Liver (tissue), 9 donors: ENCODE results near the gene XRCC5. TPM values are rescaled to one million over a fixed set of nuclear protein-coding genes. Genes with fewer than 3 reads are reported as not detected.

ENCODE experiments used
- DNase-seq: peaks from one replicate; pipeline ENCODE4 v3.0.0-alpha.2; 2017; ENCODE audit warnings: low spot score
- H3K27ac ChIP-seq, 2 donors: one replicate each; pipeline ENCODE4 v1.7.0; 2013; ENCODE audit warnings: inconsistent platforms in 2 of 2, low read length in 2 of 2, control low read depth in 1 of 2, low read depth in 1 of 2, mild to moderate bottlenecking in 1 of 2
- H3K27me3 ChIP-seq, 4 donors: one replicate each; pipeline versions ENCODE4 v1.6.1 to v1.7.0; 2013; ENCODE audit warnings: low read length in 3 of 4, inconsistent platforms in 1 of 4, mild to moderate bottlenecking in 1 of 4, moderate library complexity in 1 of 4; ENCODE audit not compliant: control insufficient read depth in 4 of 4, insufficient read depth in 4 of 4
- H3K36me3 ChIP-seq, 4 donors: one replicate each; pipeline versions ENCODE4 v1.6.1 to v1.7.0; 2013; ENCODE audit warnings: low read length in 3 of 4, mild to moderate bottlenecking in 3 of 4, low read depth in 1 of 4, moderate library complexity in 1 of 4; ENCODE audit not compliant: control insufficient read depth in 4 of 4, insufficient read depth in 3 of 4
- H3K4me1 ChIP-seq, 4 donors: one replicate each; pipeline versions ENCODE4 v1.6.1 to v1.7.0; 2013; ENCODE audit warnings: low read length in 3 of 4, mild to moderate bottlenecking in 3 of 4, moderate library complexity in 1 of 4; ENCODE audit not compliant: control insufficient read depth in 4 of 4, insufficient read depth in 4 of 4
- H3K4me3 ChIP-seq, 3 donors: one replicate each; pipeline versions ENCODE4 v1.6.1 to v1.7.0; 2013; ENCODE audit warnings: low read length in 3 of 3, control low read depth in 1 of 3, low read depth in 1 of 3, mild to moderate bottlenecking in 1 of 3
- H3K9ac ChIP-seq, 2 donors: one replicate each; pipeline ENCODE4 v1.7.0; 2013; ENCODE audit warnings: low read length in 2 of 2, mild to moderate bottlenecking in 2 of 2, moderate library complexity in 2 of 2, control low read depth in 1 of 2, low read depth in 1 of 2
- H3K9me3 ChIP-seq, 4 donors: one replicate each; pipeline versions ENCODE4 v1.6.1 to v1.7.0; 2013; ENCODE audit warnings: low read length in 3 of 4; ENCODE audit not compliant: control insufficient read depth in 4 of 4
- CTCF ChIP-seq: fragments of 150-350 bp; IDR thresholded peaks from 2 replicates; pipeline ENCODE4 v1.5.1; 2017; ENCODE audit warnings: improper control_type of control experiment, low read depth, low read length; ENCODE audit not compliant: missing input control
- EGR1 ChIP-seq, 2 donors: IDR thresholded peaks; 2 replicates each; pipeline ENCODE4 v1.6.1; 2016 to 2018; ENCODE audit warnings: antibody characterized with exemption in 2 of 2, low read depth in 2 of 2
- FOXA1 ChIP-seq: IDR thresholded peaks from 2 replicates; pipeline ENCODE4 v1.6.1; 2016; ENCODE audit warnings: antibody characterized with exemption
- FOXA2 ChIP-seq: IDR thresholded peaks from 2 replicates; pipeline ENCODE4 v1.6.1; 2016; ENCODE audit warnings: antibody characterized with exemption
- GABPA ChIP-seq, 2 donors: IDR thresholded peaks in 1 of 2; conservative IDR thresholded peaks in 1 of 2; 2 replicates each; pipeline ENCODE4 v1.6.1; 2016; ENCODE audit warnings: antibody characterized with exemption in 2 of 2, mild to moderate bottlenecking in 1 of 2, moderate library complexity in 1 of 2
- JUND ChIP-seq, 2 donors: IDR thresholded peaks; 2 replicates each; pipeline ENCODE4 v1.6.1; 2016; ENCODE audit warnings: antibody characterized with exemption in 2 of 2
- RAD21 ChIP-seq, 2 donors: IDR thresholded peaks; 2 replicates each; pipeline ENCODE4 v1.6.1; 2016; ENCODE audit warnings: antibody characterized with exemption in 2 of 2, mild to moderate bottlenecking in 2 of 2
- REST ChIP-seq: IDR thresholded peaks from 2 replicates; pipeline ENCODE4 v1.6.1; 2016; ENCODE audit warnings: antibody characterized with exemption, mild to moderate bottlenecking
- RXRA ChIP-seq, 2 donors: IDR thresholded peaks; 2 replicates each; pipeline ENCODE4 v1.6.1; 2017 to 2018; ENCODE audit warnings: antibody characterized with exemption in 2 of 2, mild to moderate bottlenecking in 1 of 2
- YY1 ChIP-seq: IDR thresholded peaks from 2 replicates; pipeline ENCODE4 v1.6.1; 2016; ENCODE audit warnings: antibody characterized with exemption, mild to moderate bottlenecking
- ZBTB33 ChIP-seq: IDR thresholded peaks from 2 replicates; pipeline ENCODE4 v1.6.1; 2016; ENCODE audit warnings: antibody characterized with exemption
- WGBS: extraction: QIAGEN DNeasy Blood & Tissue Kit; methylation state at CpG from one replicate; pipeline ENCODE4 v1.1.7; 2013; 5-methylcytosine and 5-hydroxymethylcytosine counted together
- polyA plus RNA-seq, 2 donors: library from polyadenylated mRNA; stranded (reverse) in 1 of 2; unstranded in 1 of 2; fragments of 200-250 nt in 1 of 2; fragments of >200 nt in 1 of 2; fragmentation: Nextera tagmentation in 1 of 2; extraction: Ambion mirVana in 1 of 2; gene quantifications; one replicate each; pipeline versions ENCODE4 v1.2.1 to v1.2.3, GENCODE V29; 2013 to 2015
- total RNA-seq, 2 donors: library from RNA; depleted of rRNA; stranded (reverse); fragments of >200 nt; gene quantifications; one replicate each; pipeline ENCODE4 v1.2.3, GENCODE V29; 2014
- TF ChIP-seq, protein P1 (sequence below): IDR thresholded peaks from 2 replicates; pipeline ENCODE4 v1.6.1; 2016; ENCODE audit warnings: antibody characterized with exemption
- donor health status: healthy.
- donor health status: healthy.
- donor health status: healthy.
- donor health status: healthy.
- donor health status: healthy.

Gene XRCC5
- total and polyA plus RNA-seq, 4 donors, result 63.7 to 140 (median 84.5) TPM

DNA sequence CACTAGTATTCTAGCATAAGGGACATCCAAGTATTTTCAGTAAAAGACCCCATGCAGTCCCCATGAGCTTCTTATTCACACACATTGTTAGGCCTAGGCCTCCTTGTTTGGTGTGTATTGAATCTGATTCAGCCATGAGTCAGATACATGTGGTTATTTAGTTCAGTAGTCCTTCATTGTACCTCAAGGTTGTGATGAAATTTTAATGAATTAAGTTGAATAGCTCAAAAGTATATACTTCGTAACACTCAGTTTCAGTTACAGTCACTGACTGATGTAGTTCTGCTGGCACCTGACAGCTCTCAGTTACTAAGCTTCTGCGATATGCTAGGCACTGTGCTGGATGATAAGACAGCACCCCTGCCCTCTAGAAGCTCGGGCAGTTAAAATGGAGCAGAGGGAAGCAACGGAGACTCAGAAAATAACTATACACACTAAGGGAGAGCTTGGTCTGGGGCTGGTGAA, 86.4 kb downstream of the XRCC5 start:
- 94% methylated on average over 4 of the region's 4 CpGs for WGBS
- no peak for DNase-seq
- Histone ChIP-seq H3K9ac (no peak overlapping the region), H3K27ac (no peak overlapping the region), H3K36me3 (peaks cover 7 to 67% (median 59%) of the 10 kb centered on the region in 4 donors), H3K9me3 (no peaks in the 10 kb centered on the region), H3K4me1 (peaks cover 0 to 2% (median 0%) of the 10 kb centered on the region in 4 donors), H3K27me3 (no peaks in the 10 kb centered on the region), H3K4me3 (no peak overlapping the region)
- TF ChIP-seq RXRA (IDR thresholded peaks at IDR 0.05), result no peak
- no peak for TF ChIP-seq GABPA (IDR thresholded peaks at IDR 0.05 in 1 of 2, conservative IDR thresholded peaks at IDR 0.05 in 1 of 2)
- TF ChIP-seq FOXA2, result no peak

DNA sequence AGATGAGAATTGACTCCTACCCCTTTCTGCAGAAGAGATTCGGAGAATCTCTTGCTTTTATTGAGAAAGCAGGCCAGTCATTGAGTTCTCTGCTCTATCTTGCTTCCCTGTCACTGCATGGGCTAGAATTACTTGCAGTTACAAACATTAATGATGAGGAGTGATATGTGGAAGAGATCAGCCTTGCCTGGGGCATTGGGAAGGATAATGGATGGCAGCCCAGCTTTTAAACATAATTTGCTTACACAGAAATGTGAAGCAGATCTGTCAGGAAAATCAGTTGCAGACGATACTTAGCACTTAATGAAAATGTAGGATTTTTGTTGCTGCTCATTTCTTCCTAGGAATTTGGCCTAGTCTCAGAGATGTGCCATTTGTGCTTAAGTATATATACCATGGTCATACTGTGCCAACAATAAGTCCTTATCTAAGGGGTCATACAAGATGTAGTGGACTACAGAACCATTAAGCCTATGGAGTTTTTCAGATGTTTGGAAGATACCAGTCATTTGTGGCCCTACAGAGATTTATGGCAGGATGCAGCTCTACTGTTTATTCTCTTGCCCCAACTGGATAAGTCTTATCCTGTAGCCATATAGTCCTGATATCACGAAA, 92.7 kb downstream of the XRCC5 start:
- no peaks in the 10 kb centered on the region for H3K9me3 ChIP-seq
- TF ChIP-seq JUND (IDR thresholded peaks at IDR 0.05) (no peak), RXRA (IDR thresholded peaks at IDR 0.05) (no peak), GABPA (IDR thresholded peaks at IDR 0.05 in 1 of 2, conservative IDR thresholded peaks at IDR 0.05 in 1 of 2) (no peak), CTCF (no peak), RAD21 (IDR thresholded peaks at IDR 0.05) (no peak), YY1 (no peak), EGR1 (IDR thresholded peaks at IDR 0.05; ENCODE audit: low read depth in 2 of 2) (no peak), ZBTB33 (no peak), FOXA2 (no peak)
- TF ChIP-seq, protein P1, sequence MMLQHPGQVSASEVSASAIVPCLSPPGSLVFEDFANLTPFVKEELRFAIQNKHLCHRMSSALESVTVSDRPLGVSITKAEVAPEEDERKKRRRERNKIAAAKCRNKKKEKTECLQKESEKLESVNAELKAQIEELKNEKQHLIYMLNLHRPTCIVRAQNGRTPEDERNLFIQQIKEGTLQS, result no peak
- no peak overlapping the region for H3K27ac ChIP-seq
- 94% methylated on average over 3 of the region's 3 CpGs for WGBS
- H3K4me1 ChIP-seq, result no peaks in the 10 kb centered on the region
- DNase-seq, result no peak
- H3K4me3 ChIP-seq, result no peak overlapping the region
- no peak overlapping the region for H3K9ac ChIP-seq
- no peaks in the 10 kb centered on the region for H3K27me3 ChIP-seq
- H3K36me3 ChIP-seq, result peaks cover 12 to 86% (median 80%) of the 10 kb centered on the region in 4 donors

- 97% methylated on average over 3 of the region's 3 CpGs for WGBS
- Histone ChIP-seq H3K36me3 (peaks cover 12 to 84% (median 79%) of the 10 kb centered on the region in 4 donors), H3K9me3 (no peaks in the 10 kb centered on the region), H3K27me3 (no peaks in the 10 kb centered on the region), H3K9ac (no peak overlapping the region), H3K4me3 (no peak overlapping the region), H3K4me1 (no peaks in the 10 kb centered on the region), H3K27ac (no peak overlapping the region)
- no peak for DNase-seq
- no peak for TF ChIP-seq REST
- TF ChIP-seq EGR1 (IDR thresholded peaks at IDR 0.05; ENCODE audit: low read depth in 2 of 2), result no peak
- no peak for TF ChIP-seq YY1
- no peak for TF ChIP-seq ZBTB33
- no peak for TF ChIP-seq CTCF
- TF ChIP-seq FOXA1, result no peak
- TF ChIP-seq GABPA (IDR thresholded peaks at IDR 0.05 in 1 of 2, conservative IDR thresholded peaks at IDR 0.05 in 1 of 2), result no peak
Measured at GRCh38 chr2:216202626-216203250, 93.6 kb downstream of the XRCC5 start.
